MCF 10A (cell line): ENCODE measurements around the gene PALLD. TPM values are rescaled to one million over a fixed set of nuclear protein-coding genes. Genes with fewer than 3 reads are reported as not detected.

Experiments
- BruUV-seq: library from RNA; stranded (reverse); fragments of 400-500 nt; replicated peaks from 2 replicates; lab custom pipeline; 2021; lab: Mats Ljungman, UMichigan
- CTCF ChIA-PET: fragments of 300-600 bp; sonication (Branson Sonifier 250); formaldehyde crosslinking; extraction: SDS; loops from one replicate; lab custom pipeline; 2021; ENCODE audit warnings: antibody characterized with exemption, inconsistent platforms; lab: Yijun Ruan, JAX
- POLR2A ChIA-PET: fragments of 300-600, 350-650 bp; sonication (Branson Sonifier 250); formaldehyde crosslinking; extraction: SDS; loops from one replicate; lab custom pipeline; 2020; ENCODE audit warnings: antibody characterized with exemption, inconsistent platforms; lab: Yijun Ruan, JAX
- DNase-seq: peaks from one replicate; pipeline ENCODE4 v3.0.0-alpha.2; 2018; ENCODE audit not compliant: unreplicated experiment
- H3K27ac Mint-ChIP-seq: one replicate; pipeline ENCODE4 v1.8.0; 2022; ENCODE audit warnings: mild to moderate bottlenecking, low read depth, mixed read lengths; ENCODE audit not compliant: unreplicated experiment
- H3K27me3 Mint-ChIP-seq: one replicate; pipeline ENCODE4 v1.8.0; 2022; ENCODE audit warnings: mixed read lengths; ENCODE audit not compliant: insufficient read depth, unreplicated experiment
- H3K36me3 Mint-ChIP-seq: one replicate; pipeline ENCODE4 v1.8.0; 2022; ENCODE audit warnings: mild to moderate bottlenecking, moderate library complexity, mixed read lengths; ENCODE audit not compliant: insufficient read depth, unreplicated experiment
- H3K4me1 Mint-ChIP-seq: one replicate; pipeline ENCODE4 v1.8.0; 2022; ENCODE audit warnings: mixed read lengths; ENCODE audit not compliant: insufficient read depth, unreplicated experiment
- H3K4me3 Mint-ChIP-seq: one replicate; pipeline ENCODE4 v1.8.0; 2022; ENCODE audit warnings: mild to moderate bottlenecking, moderate library complexity, mixed read lengths; ENCODE audit not compliant: unreplicated experiment
- H3K9me3 Mint-ChIP-seq: one replicate; pipeline ENCODE4 v1.8.0; 2022; ENCODE audit warnings: mixed read lengths; ENCODE audit not compliant: unreplicated experiment
- intact Hi-C: fragments of 100-400 bp; cut with micrococcal nuclease; formaldehyde crosslinking; loops from 2 replicates; pipeline ENCODE4 v1.14.1; 2022
- total RNA-seq: library from RNA; stranded (reverse); gene quantifications from 2 replicates; pipeline ENCODE4 v1.2.3, GENCODE V29; 2022
- TF ChIP-seq, protein P1 (sequence below): fragments of 200-600 bp; IDR thresholded peaks from one replicate; pipeline ENCODE4 v1.8.0; 2022; ENCODE audit warnings: antibody characterized with exemption, mild to moderate bottlenecking; ENCODE audit not compliant: unreplicated experiment

The PALLD gene
- total RNA-seq, 1 experiment from 2014 or later, result 191 TPM

DNA sequence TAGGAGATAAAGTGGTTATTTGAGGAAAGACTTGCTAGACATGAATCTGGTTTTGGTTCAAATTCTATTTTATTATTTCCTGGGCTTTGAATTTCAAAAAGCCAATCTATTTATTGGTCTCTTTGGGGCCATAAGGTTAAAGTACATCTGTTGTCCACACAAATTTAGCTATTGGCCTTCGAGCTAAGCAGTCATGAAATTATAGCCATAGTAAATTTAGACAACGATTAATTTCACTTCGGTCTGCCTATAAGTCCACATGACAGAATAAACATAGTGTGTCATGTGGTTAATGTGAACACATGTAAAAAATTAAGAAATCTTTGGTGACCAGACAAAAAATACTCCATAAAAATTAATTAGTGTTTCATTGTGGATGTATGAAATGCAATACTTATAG is 161.9 kb downstream of the PALLD start:
- POLR2A ChIA-PET, result interaction anchor here (0.7 to 1.4 kb wide), 2 partner anchors 54 to 58 kb away, joined by 4 to 5 read pairs; no protein-coding TSS in a partner anchor
- Mint-ChIP-seq H3K27me3 (no peaks in the 10 kb centered on the region), H3K4me3 (no peak overlapping the region), H3K9me3 (no peaks in the 10 kb centered on the region), H3K27ac (no peak overlapping the region), H3K4me1 (peaks cover 29% of the 10 kb centered on the region), H3K36me3 (no peaks in the 10 kb centered on the region)
- TF ChIP-seq, protein P1, sequence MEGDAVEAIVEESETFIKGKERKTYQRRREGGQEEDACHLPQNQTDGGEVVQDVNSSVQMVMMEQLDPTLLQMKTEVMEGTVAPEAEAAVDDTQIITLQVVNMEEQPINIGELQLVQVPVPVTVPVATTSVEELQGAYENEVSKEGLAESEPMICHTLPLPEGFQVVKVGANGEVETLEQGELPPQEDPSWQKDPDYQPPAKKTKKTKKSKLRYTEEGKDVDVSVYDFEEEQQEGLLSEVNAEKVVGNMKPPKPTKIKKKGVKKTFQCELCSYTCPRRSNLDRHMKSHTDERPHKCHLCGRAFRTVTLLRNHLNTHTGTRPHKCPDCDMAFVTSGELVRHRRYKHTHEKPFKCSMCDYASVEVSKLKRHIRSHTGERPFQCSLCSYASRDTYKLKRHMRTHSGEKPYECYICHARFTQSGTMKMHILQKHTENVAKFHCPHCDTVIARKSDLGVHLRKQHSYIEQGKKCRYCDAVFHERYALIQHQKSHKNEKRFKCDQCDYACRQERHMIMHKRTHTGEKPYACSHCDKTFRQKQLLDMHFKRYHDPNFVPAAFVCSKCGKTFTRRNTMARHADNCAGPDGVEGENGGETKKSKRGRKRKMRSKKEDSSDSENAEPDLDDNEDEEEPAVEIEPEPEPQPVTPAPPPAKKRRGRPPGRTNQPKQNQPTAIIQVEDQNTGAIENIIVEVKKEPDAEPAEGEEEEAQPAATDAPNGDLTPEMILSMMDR, result no peak
- intact Hi-C loops, result no loop called here
- no peak for DNase-seq
- CTCF ChIA-PET, result interaction anchor here (0.7 to 0.8 kb wide), 2 partner anchors 28 to 126 kb away, joined by 3 to 6 read pairs; no protein-coding TSS in a partner anchor
- BruUV-seq, result no TSS peak

DNA sequence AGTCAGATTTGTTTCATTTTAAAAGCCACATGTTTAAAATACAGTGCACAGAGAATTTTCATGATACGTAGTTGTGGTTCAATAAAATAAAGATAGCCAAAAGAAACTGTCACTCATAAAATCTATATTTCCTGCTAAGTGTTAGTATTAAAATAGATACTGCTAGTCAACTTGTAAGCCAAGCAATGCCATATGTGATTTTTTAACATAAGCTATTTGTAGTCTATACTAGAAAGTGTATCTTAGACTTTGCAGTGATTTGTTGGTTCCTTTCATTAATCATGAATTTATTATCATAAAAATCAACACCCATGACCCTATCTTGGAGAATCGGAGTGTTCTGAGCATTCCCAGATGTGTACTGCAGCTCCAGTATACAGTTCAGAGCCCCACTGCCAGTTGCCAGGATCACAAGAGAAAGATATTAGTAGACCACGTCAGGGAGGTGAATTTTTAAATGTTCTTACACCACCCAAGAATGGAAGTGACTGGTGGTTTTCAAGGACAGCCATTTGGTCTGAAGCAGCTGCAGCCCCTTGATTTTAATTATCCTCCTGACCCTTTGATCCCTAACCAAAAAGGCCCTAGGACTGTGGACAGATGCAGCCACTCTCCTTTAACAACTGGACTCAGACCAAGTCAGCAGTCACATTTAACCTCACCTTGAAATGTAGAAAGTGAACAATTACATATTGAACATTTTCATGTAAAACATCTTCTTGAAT is 163.1 kb downstream of the PALLD start:
- CTCF ChIA-PET, result interaction anchor here (0.7 to 1.3 kb wide), 3 partner anchors 9 to 173 kb away, joined by 3 to 5 read pairs (median 5); no protein-coding TSS in a partner anchor
- TF ChIP-seq, protein P1, result no peak
- Mint-ChIP-seq H3K9me3 (no peaks in the 10 kb centered on the region), H3K27me3 (no peaks in the 10 kb centered on the region), H3K4me1 (peaks cover 29% of the 10 kb centered on the region), H3K36me3 (no peaks in the 10 kb centered on the region), H3K27ac (no peak overlapping the region), H3K4me3 (no peak overlapping the region)
- intact Hi-C loops, result no loop called here
- POLR2A ChIA-PET, result interaction anchor here (0.6 to 1.4 kb wide), 2 partner anchors 55 to 59 kb away, joined by 3 to 4 read pairs; no protein-coding TSS in a partner anchor
- DNase-seq, result no peak
- BruUV-seq, result no TSS peak

DNA sequence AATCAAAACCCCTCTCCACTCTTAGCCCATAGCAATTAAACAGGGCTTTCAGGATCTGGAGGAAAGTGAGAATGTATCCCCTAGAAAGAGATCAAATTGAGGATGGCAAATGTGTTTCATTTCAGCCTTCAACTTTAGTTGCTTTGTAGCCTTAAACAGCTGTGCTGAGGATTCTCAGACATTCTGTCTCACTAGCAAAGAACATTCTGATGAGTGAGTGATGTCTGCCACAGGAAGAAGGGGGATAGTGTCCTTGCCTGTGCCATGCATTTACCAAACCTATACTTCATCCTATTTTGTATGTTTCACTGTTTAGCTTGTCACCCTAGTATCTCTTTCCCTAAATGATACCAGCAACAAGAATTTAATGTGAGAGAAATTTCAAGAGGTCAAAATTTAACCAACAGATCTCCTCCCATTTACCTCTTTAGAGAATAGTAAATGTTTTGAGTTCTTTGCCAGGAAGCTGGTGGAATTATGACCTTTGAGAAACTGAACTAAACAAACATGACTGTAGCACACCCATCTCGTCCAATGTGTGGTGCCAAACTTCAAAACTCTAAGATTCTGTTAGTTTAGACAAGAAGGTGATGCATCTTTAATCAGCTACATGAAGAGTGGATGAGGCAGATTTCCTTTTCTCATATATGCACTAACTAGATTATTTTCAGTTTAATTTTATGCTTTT is 165.6 kb downstream of the PALLD start:
- no TSS peak for BruUV-seq
- Mint-ChIP-seq H3K27ac (peak overlapping the region; percentile 42), H3K36me3 (peaks cover 6% of the 10 kb centered on the region), H3K27me3 (no peaks in the 10 kb centered on the region), H3K4me3 (no peak overlapping the region), H3K4me1 (peaks cover 29% of the 10 kb centered on the region), H3K9me3 (no peaks in the 10 kb centered on the region)
- ChIA-PET POLR2A (interaction anchor here (0.6 kb wide), 1 partner anchor 11 kb away, joined by 3 read pairs; no protein-coding TSS in a partner anchor), CTCF (no interaction called here)
- intact Hi-C loops, result no loop called here
- TF ChIP-seq, protein P1, result no peak
- no peak for DNase-seq
